GM21717 (cell line): ENCODE data around the gene CTDSP1.

Experiments
- ATAC-seq: cut with Tn5 transposase; IDR thresholded peaks from one replicate; pipeline ENCODE4 v1.9.1; 2021; ENCODE audit warnings: mild to moderate bottlenecking, moderate library complexity; ENCODE audit not compliant: unreplicated experiment

The CTDSP1 gene

GRCh38 chr2:218399391-218400166, at the start of gene CTDSP1:
Gene CTDSP1 (plus strand): TSS chr2:218399868. CDS start chr2:218400091, 223 bp downstream.
- ATAC-seq: peak; percentile 24

- no peak for ATAC-seq
Measured at GRCh38 chr2:218354045-218354444, 45.6 kb upstream of the CTDSP1 start.

GRCh38 chr2:218354850-218355443, 44.7 kb upstream of the CTDSP1 start:
- ATAC-seq: no peak

- no peak for ATAC-seq
Measured at GRCh38 chr2:218357236-218358177, 42.2 kb upstream of the CTDSP1 start.

GRCh38 chr2:218360453-218360852, 39.2 kb upstream of the CTDSP1 start:
- ATAC-seq: no peak

- no peak for ATAC-seq
Measured at GRCh38 chr2:218362606-218363005, 37.1 kb upstream of the CTDSP1 start.

GRCh38 chr2:218363736-218364135, 35.9 kb upstream of the CTDSP1 start:
- ATAC-seq: no peak

GRCh38 chr2:218364196-218364595, 35.5 kb upstream of the CTDSP1 start:
- ATAC-seq: no peak

GRCh38 chr2:218366621-218367414, 32.9 kb upstream of the CTDSP1 start:
- no peak for ATAC-seq

- peak; percentile 95 for ATAC-seq
Measured at GRCh38 chr2:218367415-218368149, 32.1 kb upstream of the CTDSP1 start.

- no peak for ATAC-seq
Measured at GRCh38 chr2:218368150-218368528, 31.5 kb upstream of the CTDSP1 start.

GRCh38 chr2:218368621-218369153, 31.0 kb upstream of the CTDSP1 start:
- ATAC-seq: no peak

- ATAC-seq: no peak
Measured at GRCh38 chr2:218369330-218369729, 30.3 kb upstream of the CTDSP1 start.

- no peak for ATAC-seq
Measured at GRCh38 chr2:218370410-218371063, 29.1 kb upstream of the CTDSP1 start.

GRCh38 chr2:218371983-218372350, 27.7 kb upstream of the CTDSP1 start:
- no peak for ATAC-seq

- no peak for ATAC-seq
Measured at GRCh38 chr2:218374795-218375194, 24.9 kb upstream of the CTDSP1 start.

- ATAC-seq: no peak
Measured at GRCh38 chr2:218375212-218375611, 24.5 kb upstream of the CTDSP1 start.

GRCh38 chr2:218378053-218378452, 21.6 kb upstream of the CTDSP1 start:
- ATAC-seq: no peak

- ATAC-seq: no peak
Measured at GRCh38 chr2:218381916-218382366, 17.7 kb upstream of the CTDSP1 start, which contains the start of gene SLC11A1. Gene SLC11A1 (plus strand): TSS chr2:218382273. CDS start chr2:218382369, 96 bp downstream.
